ENCODE results near the gene CDK18. TPM values are rescaled to one million over a fixed set of nuclear protein-coding genes. Genes with fewer than 3 reads are reported as not detected.

CDK18 gene
- polyA plus RNA-seq, 1 donor (not counting 4 experiments of a cell fraction or from before 2014, with no cell fraction given): 10.9 TPM

- H3K27ac ChIP-seq (ENCODE audit: control insufficient read depth, insufficient read depth, low read length): no peak overlapping the region
- H3K4me1 ChIP-seq (ENCODE audit: control insufficient read depth, extremely low read depth, insufficient read depth, low read length): peaks cover 22% of the 10 kb centered on the region
- H3K79me2 ChIP-seq (ENCODE audit: control insufficient read depth, insufficient read depth, low read length): no peaks in the 10 kb centered on the region
- TF ChIP-seq, protein P1, sequence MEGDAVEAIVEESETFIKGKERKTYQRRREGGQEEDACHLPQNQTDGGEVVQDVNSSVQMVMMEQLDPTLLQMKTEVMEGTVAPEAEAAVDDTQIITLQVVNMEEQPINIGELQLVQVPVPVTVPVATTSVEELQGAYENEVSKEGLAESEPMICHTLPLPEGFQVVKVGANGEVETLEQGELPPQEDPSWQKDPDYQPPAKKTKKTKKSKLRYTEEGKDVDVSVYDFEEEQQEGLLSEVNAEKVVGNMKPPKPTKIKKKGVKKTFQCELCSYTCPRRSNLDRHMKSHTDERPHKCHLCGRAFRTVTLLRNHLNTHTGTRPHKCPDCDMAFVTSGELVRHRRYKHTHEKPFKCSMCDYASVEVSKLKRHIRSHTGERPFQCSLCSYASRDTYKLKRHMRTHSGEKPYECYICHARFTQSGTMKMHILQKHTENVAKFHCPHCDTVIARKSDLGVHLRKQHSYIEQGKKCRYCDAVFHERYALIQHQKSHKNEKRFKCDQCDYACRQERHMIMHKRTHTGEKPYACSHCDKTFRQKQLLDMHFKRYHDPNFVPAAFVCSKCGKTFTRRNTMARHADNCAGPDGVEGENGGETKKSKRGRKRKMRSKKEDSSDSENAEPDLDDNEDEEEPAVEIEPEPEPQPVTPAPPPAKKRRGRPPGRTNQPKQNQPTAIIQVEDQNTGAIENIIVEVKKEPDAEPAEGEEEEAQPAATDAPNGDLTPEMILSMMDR (optimal IDR thresholded peaks at IDR 0.05 in 1 of 3, IDR thresholded peaks at IDR 0.05 in 1 of 3, conservative IDR thresholded peaks at IDR 0.05 in 1 of 3; ENCODE audit: extremely low read depth in 1 of 3, insufficient read depth in 2 of 3, low read length in 3 of 3): no peak
- TF ChIP-seq EZH2 (IDR thresholded peaks at IDR 0.05; ENCODE audit: low read length): no peak
- dilution Hi-C loops (cut with MboI; ENCODE audit: extremely low pct_ligation_motif_present, low sequenced_read_pairs): no loop called here
- no peaks in the 10 kb centered on the region for H3K9me3 ChIP-seq (ENCODE audit: control insufficient read depth, low read depth, low read length)
- H3K4me3 ChIP-seq (ENCODE audit: control insufficient read depth in 2 of 3, extremely low read depth in 1 of 3, insufficient read depth in 2 of 3, low read depth in 1 of 3, low read length in 3 of 3): peak overlapping the region in 2 of 3 experiments; percentile 43 to 60
- peaks cover 51% of the 10 kb centered on the region for H3K27me3 ChIP-seq (ENCODE audit: control insufficient read depth, extremely low read depth, insufficient read depth, low read length)
- H2AFZ ChIP-seq (ENCODE audit: control insufficient read depth, low read length): no peak overlapping the region
- no peaks in the 10 kb centered on the region for H3K9me1 ChIP-seq (ENCODE audit: control insufficient read depth, extremely low read depth, insufficient read depth, low read length)
- no peaks in the 10 kb centered on the region for H3K36me3 ChIP-seq (ENCODE audit: control insufficient read depth in 2 of 2, extremely low read depth in 1 of 2, insufficient read depth in 2 of 2, low read length in 2 of 2)
- H4K20me1 ChIP-seq (ENCODE audit: control insufficient read depth, extremely low read depth, insufficient read depth, low read length): no peaks in the 10 kb centered on the region
- H3K4me2 ChIP-seq (ENCODE audit: control insufficient read depth, extremely low read depth, insufficient read depth, low read depth, low read length): peak overlapping the region; percentile 85
- DNase-seq (ENCODE audit: low read depth, low spot score) (no peak), FAIRE-seq (no peak)
- no peak overlapping the region for H3K9ac ChIP-seq (ENCODE audit: control insufficient read depth, extremely low read depth, insufficient read depth, low read length)
These were observed 47.4 kb upstream of the CDK18 start for GRCh38 chr1:205456868-205457745.

DNA sequence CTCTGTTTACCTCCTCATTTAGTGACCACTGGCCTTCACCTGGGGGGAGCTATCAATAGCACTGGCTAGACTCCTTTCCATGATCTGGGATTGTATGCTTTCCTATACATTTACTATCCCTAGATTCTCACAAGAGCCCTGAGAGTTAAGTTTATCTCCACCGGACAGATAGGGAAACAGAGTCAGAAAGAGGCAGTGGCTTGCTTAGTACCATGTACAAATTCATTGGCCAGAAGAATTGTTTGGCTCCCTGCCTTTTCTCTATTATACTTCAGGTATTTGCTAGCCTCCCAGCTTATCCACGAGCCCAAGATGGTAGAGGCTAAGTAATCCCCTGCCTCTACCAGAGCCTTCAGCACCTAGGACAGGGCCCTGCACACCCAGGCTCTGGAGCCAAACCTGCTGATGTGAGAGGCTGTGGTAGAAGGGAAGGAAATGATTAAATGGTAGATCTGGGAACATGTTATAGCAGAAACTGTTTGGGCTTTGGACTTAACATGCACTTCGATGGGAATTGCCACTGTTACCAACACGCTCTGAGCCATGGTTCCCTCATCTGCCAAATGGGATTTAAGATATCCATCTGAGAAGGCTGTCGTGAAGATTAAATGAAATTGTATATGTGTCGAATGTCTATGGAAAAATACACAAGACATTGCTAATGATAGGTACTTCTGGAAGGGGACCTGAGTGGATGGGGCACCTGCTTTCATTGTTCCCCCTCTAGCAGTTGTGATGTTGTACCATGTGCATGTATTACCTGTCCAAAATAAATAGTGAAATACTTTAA is 45.5 kb upstream of the CDK18 start:
- no peak overlapping the region for H3K9ac ChIP-seq (ENCODE audit: control insufficient read depth, extremely low read depth, insufficient read depth, low read length)
- TF ChIP-seq, protein P1 (optimal IDR thresholded peaks at IDR 0.05 in 1 of 3, IDR thresholded peaks at IDR 0.05 in 1 of 3, conservative IDR thresholded peaks at IDR 0.05 in 1 of 3; ENCODE audit: extremely low read depth in 1 of 3, insufficient read depth in 2 of 3, low read length in 3 of 3): no peak
- TF ChIP-seq EZH2 (IDR thresholded peaks at IDR 0.05; ENCODE audit: low read length): no peak
- H3K27ac ChIP-seq (ENCODE audit: control insufficient read depth, insufficient read depth, low read length): no peak overlapping the region
- no peak overlapping the region for H3K4me3 ChIP-seq (ENCODE audit: control insufficient read depth in 2 of 3, extremely low read depth in 1 of 3, insufficient read depth in 2 of 3, low read depth in 1 of 3, low read length in 3 of 3)
- no peaks in the 10 kb centered on the region for H3K9me1 ChIP-seq (ENCODE audit: control insufficient read depth, extremely low read depth, insufficient read depth, low read length)
- dilution Hi-C loops (cut with MboI; ENCODE audit: extremely low pct_ligation_motif_present, low sequenced_read_pairs): no loop called here
- H3K4me2 ChIP-seq (ENCODE audit: control insufficient read depth, extremely low read depth, insufficient read depth, low read depth, low read length): no peak overlapping the region
- FAIRE-seq (peak; percentile 90), DNase-seq (ENCODE audit: low read depth, low spot score) (no peak)
- peaks cover 51% of the 10 kb centered on the region for H3K27me3 ChIP-seq (ENCODE audit: control insufficient read depth, extremely low read depth, insufficient read depth, low read length)
- H3K9me3 ChIP-seq (ENCODE audit: control insufficient read depth, low read depth, low read length): no peaks in the 10 kb centered on the region
- no peak overlapping the region for H2AFZ ChIP-seq (ENCODE audit: control insufficient read depth, low read length)
- H3K4me1 ChIP-seq (ENCODE audit: control insufficient read depth, extremely low read depth, insufficient read depth, low read length): peaks cover 16% of the 10 kb centered on the region
- no peaks in the 10 kb centered on the region for H4K20me1 ChIP-seq (ENCODE audit: control insufficient read depth, extremely low read depth, insufficient read depth, low read length)
- no peaks in the 10 kb centered on the region for H3K79me2 ChIP-seq (ENCODE audit: control insufficient read depth, insufficient read depth, low read length)
- no peaks in the 10 kb centered on the region for H3K36me3 ChIP-seq (ENCODE audit: control insufficient read depth in 2 of 2, extremely low read depth in 1 of 2, insufficient read depth in 2 of 2, low read length in 2 of 2)

Measured in keratinocyte (primary cell).